CD4-positive, alpha-beta T cell (primary cell): Measurements from ENCODE around the gene PDZK1. TPM values are rescaled to one million over a fixed set of nuclear protein-coding genes. Genes with fewer than 3 reads are reported as not detected.
"Not testable (repeated sequence)": the region's sequence is repeated elsewhere in the genome, so short reads cannot be mapped to it uniquely, and the experiment has no call there.

ENCODE experiments used
- ATAC-seq: fragments of 200-7000 bp; cut with Tn5 transposase; one replicate; pipeline ENCODE4 v1.10.0; 2022; ENCODE audit warnings: mild to moderate bottlenecking; ENCODE audit not compliant: poor library complexity
- CTCF ChIA-PET: fragments of 350-600 bp; sonication (Branson Sonifier 250); formaldehyde crosslinking; loops from one replicate; lab custom pipeline; 2021; ENCODE audit warnings: antibody characterized with exemption, inconsistent platforms; lab: Charles Lee
- POLR2A ChIA-PET: fragments of 350-600 bp; sonication (Branson Sonifier 250); formaldehyde crosslinking; loops from one replicate; lab custom pipeline; 2021; ENCODE audit warnings: antibody characterized with exemption, inconsistent platforms; lab: Charles Lee
- DNase-seq, 14 experiments: peaks; one replicate each; pipeline ENCODE4 v3.0.0-alpha.2; 2013 to 2020; ENCODE audit warnings: mixed read lengths in 2 of 14
- H3K27ac ChIP-seq, 2 donors: one replicate each; pipeline versions ENCODE4 v1.5.1 to v1.7.0; 2013; ENCODE audit warnings: low read length in 2 of 2, low read depth in 1 of 2, mild to moderate bottlenecking in 1 of 2
- H3K27me3 ChIP-seq, 2 experiments: 1 replicate in 1 of 2; 2 replicates in 1 of 2; pipeline versions ENCODE4 v1.6.1 to v1.7.0; 2013; ENCODE audit warnings: low read length in 2 of 2, control low read depth in 1 of 2, mild to moderate bottlenecking in 1 of 2, moderate library complexity in 1 of 2; ENCODE audit not compliant: insufficient read depth in 2 of 2, control insufficient read depth in 1 of 2
- H3K36me3 ChIP-seq: one replicate; pipeline ENCODE4 v1.6.1; 2013; ENCODE audit warnings: low read length, control low read depth; ENCODE audit not compliant: insufficient read depth
- H3K4me1 ChIP-seq: one replicate; pipeline ENCODE4 v1.6.1; 2013; ENCODE audit warnings: low read length, control low read depth; ENCODE audit not compliant: insufficient read depth
- H3K4me3 ChIP-seq: one replicate; pipeline ENCODE4 v1.5.1; 2013; ENCODE audit warnings: mild to moderate bottlenecking, low read length, moderate library complexity
- H3K9me3 ChIP-seq, 2 experiments: 1 replicate in 1 of 2; 2 replicates in 1 of 2; pipeline versions ENCODE4 v1.6.1 to v1.7.0; 2013; ENCODE audit warnings: low read length in 2 of 2, mild to moderate bottlenecking in 2 of 2, control low read depth in 1 of 2, moderate library complexity in 1 of 2; ENCODE audit not compliant: control insufficient read depth in 1 of 2, insufficient read depth in 1 of 2
- H3K27ac Mint-ChIP-seq: one replicate; pipeline ENCODE4 v1.8.0; 2020; ENCODE audit warnings: mixed read lengths
- H3K27me3 Mint-ChIP-seq: one replicate; pipeline ENCODE4 v1.8.0; 2021; ENCODE audit warnings: mixed read lengths
- H3K36me3 Mint-ChIP-seq: one replicate; pipeline ENCODE4 v1.8.0; 2021; ENCODE audit warnings: low read depth, mixed read lengths
- H3K4me1 Mint-ChIP-seq: one replicate; pipeline ENCODE4 v1.8.0; 2021; ENCODE audit warnings: low read depth, mixed read lengths
- H3K4me3 Mint-ChIP-seq: one replicate; pipeline ENCODE4 v1.8.0; 2020; ENCODE audit warnings: mild to moderate bottlenecking, mixed read lengths
- H3K9me3 Mint-ChIP-seq: one replicate; pipeline ENCODE4 v1.8.0; 2020; ENCODE audit warnings: mixed read lengths
- CTCF ChIP-seq: fragments of 200-600 bp; IDR thresholded peaks from one replicate; pipeline ENCODE4 v1.8.0; 2022; ENCODE audit warnings: antibody characterized with exemption, mild to moderate bottlenecking
- intact Hi-C, 2 experiments: fragments of 100-400 bp; cut with DNase I in 1 of 2; cut with micrococcal nuclease in 1 of 2; formaldehyde crosslinking; loops; one replicate each; pipeline versions ENCODE4 v1.15.1 to v1.9.0; 2023 to 2025; cut with DNase I, micrococcal nuclease
- total RNA-seq, 174 experiments: library from RNA in 2 of 174; stranded (reverse) in 2 of 174; gene quantifications; one replicate each; pipeline ENCODE4 v1.2.3 and lab custom pipeline; 2021 to 2026

The PDZK1 gene
- total RNA-seq, 2 experiments from 2014 or later, result not detected

- Mint-ChIP-seq H3K27ac (no peak overlapping the region), H3K27me3 (peaks cover 29% of the 10 kb centered on the region), H3K4me1 (peaks cover 9% of the 10 kb centered on the region), H3K9me3 (no peaks in the 10 kb centered on the region), H3K4me3 (no peak overlapping the region), H3K36me3 (no peaks in the 10 kb centered on the region)
- TF ChIP-seq CTCF, result no peak
- intact Hi-C loops, result loop anchor here in 1 of 2 experiments (5.0 kb wide), 1 partner anchor 128 kb away; no protein-coding TSS in a partner anchor
- POLR2A ChIA-PET, result no interaction called here
- no peaks in the 10 kb centered on the region for H3K9me3 ChIP-seq
- H3K36me3 ChIP-seq, result no peaks in the 10 kb centered on the region
- peaks cover 3 to 7% of the 10 kb centered on the region in 2 experiments for H3K27me3 ChIP-seq
- H3K4me1 ChIP-seq, result peaks cover 14% of the 10 kb centered on the region
- no peak for ATAC-seq
- CTCF ChIA-PET, result interaction anchor here (1.3 to 1.9 kb wide), 2 partner anchors 11 kb away, joined by 4 to 5 read pairs; no protein-coding TSS in a partner anchor
- no peak for DNase-seq
- no peak overlapping the region for H3K4me3 ChIP-seq
- H3K27ac ChIP-seq, result no peak overlapping the region
Measured at GRCh38 chr1:145720556-145720877, 13.3 kb upstream of the PDZK1 start.

GRCh38 chr1:145719230-145720079 is 12.3 kb upstream of the PDZK1 start, which contains the start of gene CD160:
Gene CD160 (plus strand): TSS chr1:145719499. CDS start chr1:145728328, 8,829 bp downstream.
- TF ChIP-seq CTCF, result no peak
- ATAC-seq (no peak), DNase-seq (peak in 1 of 14 experiments; percentile 52)
- Mint-ChIP-seq H3K4me1 (peaks cover 9% of the 10 kb centered on the region), H3K27me3 (peaks cover 29% of the 10 kb centered on the region), H3K9me3 (no peaks in the 10 kb centered on the region), H3K27ac (no peak within 1 kb of the TSS), H3K36me3 (no peaks in the 10 kb centered on the region), H3K4me3 (no peak within 1 kb of the TSS)
- no peak within 1 kb of the TSS for H3K27ac ChIP-seq
- ChIA-PET POLR2A (no interaction called here), CTCF (interaction anchor here (1.3 kb wide), 1 partner anchor 10 kb away, joined by 4 read pairs; no protein-coding TSS in a partner anchor)
- no peaks in the 10 kb centered on the region for H3K36me3 ChIP-seq
- peaks cover 3 to 7% of the 10 kb centered on the region in 2 experiments for H3K27me3 ChIP-seq
- peaks cover 14% of the 10 kb centered on the region for H3K4me1 ChIP-seq
- intact Hi-C loops, result loop anchor here in 1 of 2 experiments (5.0 kb wide), 1 partner anchor 127 kb away; no protein-coding TSS in a partner anchor
- H3K9me3 ChIP-seq, result no peaks in the 10 kb centered on the region
- H3K4me3 ChIP-seq, result no peak within 1 kb of the TSS

GRCh38 chr1:145718465-145718864 is 11.3 kb upstream of the PDZK1 start:
- DNase-seq, POLR2A ChIA-PET, H3K27ac Mint-ChIP-seq, H3K36me3 ChIP-seq, H3K9me3 ChIP-seq, intact Hi-C loops, H3K4me3 Mint-ChIP-seq, H3K27ac ChIP-seq, H3K27me3 ChIP-seq, H3K36me3 Mint-ChIP-seq, ATAC-seq, H3K4me1 Mint-ChIP-seq, H3K4me3 ChIP-seq, H3K9me3 Mint-ChIP-seq, CTCF ChIA-PET: not testable (repeated sequence)
- peaks cover 29% of the 10 kb centered on the region for H3K27me3 Mint-ChIP-seq
- peaks cover 14% of the 10 kb centered on the region for H3K4me1 ChIP-seq
